Measurements from ENCODE around the gene MICAL2.

The MICAL2 gene

DNA sequence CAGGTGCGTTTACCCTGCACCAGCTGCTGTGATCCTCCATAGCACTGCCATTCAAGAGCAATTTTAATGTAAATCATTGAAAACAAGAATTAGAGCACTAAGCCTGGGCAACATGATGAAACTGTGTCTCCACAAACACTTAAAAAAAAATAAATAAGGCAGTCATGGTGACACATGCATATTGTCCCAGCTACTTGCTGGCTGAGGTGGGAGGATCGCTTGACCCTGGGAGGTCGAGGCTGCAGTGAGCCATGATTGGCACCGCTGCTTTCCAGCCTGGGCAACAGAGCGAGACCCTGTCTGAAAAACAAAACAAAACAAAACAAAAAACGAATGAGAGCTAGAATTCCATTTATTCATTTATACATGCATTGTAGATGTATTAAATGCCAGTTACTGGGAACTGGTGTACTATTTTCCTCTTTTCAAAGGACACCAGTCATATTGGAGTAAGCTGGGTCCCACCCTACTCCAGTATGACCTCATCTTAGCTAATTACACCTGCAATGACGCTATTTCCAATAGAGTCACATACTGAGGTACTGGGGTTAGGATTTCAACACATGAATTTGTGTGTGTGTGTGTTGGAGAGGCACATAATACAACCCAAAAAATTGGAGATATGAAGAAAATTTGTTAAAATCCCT, 101.9 kb downstream of the MICAL2 start:
- DNase-seq, result no peak

DNA sequence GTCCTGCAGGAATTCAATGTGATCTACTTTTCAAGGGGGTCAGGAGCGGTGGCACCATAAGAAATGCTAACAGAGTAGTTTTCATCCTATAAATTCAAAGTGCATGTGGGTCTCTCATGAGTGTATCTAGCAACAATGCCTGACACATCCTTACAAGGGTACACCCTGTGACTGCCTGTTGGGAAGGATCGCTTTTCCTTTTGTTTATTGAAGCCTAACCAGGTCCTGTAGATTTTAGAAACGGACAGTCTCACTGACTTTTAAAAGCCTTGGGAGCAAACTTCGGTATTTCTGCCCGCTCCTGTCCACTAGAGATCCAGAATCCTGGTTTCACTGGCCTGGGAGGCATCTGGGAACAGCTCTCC, 102.4 kb downstream of the MICAL2 start:
- no peak for DNase-seq

DNA sequence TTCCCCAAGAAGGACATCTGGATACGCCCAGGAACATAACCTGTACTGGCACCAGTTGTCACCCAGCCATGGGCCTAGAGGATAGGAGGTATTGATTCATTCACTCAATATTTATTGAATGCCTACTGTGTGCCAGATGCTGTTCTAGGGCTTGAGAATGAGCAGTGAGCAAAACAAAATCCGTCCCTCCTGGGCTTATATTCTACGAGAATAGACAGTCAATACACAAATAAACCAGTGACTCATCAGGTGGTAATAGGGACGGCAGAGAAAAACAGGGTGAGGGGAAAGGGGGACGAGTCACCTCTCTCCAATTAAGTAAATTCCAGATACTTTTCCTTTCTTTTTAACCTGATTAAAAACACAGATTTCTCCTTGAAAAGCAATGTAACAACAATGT, 103.5 kb downstream of the MICAL2 start:
- no peak for DNase-seq

DNA sequence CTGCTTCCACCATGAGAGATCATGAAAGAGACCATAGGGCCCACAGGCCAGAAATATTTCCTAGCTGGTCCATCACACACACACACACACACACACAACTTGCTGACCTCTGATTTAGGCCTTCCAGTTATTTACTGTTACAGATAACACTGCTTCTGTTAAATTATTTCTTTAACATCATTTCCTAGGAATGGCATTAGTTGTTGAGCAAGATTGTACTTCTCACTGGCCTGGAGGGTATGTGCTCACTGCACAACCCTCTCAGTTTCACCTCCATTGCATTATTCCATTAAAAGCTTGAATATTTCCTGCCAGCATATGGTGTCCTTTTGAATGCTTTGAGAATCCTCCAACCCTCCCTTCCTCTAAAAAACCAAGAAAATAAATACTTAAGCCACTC, 104.4 kb downstream of the MICAL2 start:
- peak; percentile 32 to 39 (median 38) for DNase-seq

DNA sequence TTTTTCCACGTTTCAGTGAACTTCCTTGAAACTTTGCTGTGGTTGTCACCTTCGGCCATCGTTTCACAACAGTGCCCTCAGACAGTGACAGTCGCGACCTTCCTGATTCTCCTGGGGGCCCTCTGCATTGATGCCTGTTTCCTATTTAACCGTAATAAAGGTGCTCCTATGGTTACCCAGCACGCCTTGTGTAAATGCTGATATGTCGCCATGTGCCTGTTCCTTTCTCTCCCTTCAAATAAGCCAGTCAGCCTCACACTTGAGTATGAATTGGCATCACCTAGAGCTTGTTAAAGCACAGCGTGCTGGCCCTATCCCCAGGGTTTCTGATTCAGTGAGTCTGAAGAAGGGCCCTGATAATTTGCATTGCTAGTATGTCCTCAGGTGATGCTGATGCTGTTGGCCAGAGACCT, 104.8 kb downstream of the MICAL2 start:
- DNase-seq, result peak; percentile 57 to 61 (median 61)

DNA sequence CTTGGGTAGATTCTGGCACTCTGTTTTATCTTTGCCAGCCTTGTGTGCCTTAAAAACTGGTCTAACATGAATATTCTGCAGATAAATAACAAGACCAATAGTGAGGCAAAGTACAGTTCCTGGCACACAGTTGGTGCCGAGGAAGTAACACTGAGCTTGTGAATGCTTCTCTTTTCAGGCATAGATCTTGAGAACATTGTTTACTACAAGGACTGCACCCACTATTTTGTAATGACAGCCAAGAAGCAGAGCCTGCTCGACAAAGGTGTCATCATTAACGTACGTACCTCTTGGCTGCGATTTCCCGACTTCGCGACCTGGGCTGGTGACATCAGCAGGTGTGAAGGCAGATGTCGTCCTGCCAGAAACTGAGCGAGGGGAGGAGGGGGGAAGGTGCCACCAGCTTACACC, 105.7 kb downstream of the MICAL2 start:
- no peak for DNase-seq

DNA sequence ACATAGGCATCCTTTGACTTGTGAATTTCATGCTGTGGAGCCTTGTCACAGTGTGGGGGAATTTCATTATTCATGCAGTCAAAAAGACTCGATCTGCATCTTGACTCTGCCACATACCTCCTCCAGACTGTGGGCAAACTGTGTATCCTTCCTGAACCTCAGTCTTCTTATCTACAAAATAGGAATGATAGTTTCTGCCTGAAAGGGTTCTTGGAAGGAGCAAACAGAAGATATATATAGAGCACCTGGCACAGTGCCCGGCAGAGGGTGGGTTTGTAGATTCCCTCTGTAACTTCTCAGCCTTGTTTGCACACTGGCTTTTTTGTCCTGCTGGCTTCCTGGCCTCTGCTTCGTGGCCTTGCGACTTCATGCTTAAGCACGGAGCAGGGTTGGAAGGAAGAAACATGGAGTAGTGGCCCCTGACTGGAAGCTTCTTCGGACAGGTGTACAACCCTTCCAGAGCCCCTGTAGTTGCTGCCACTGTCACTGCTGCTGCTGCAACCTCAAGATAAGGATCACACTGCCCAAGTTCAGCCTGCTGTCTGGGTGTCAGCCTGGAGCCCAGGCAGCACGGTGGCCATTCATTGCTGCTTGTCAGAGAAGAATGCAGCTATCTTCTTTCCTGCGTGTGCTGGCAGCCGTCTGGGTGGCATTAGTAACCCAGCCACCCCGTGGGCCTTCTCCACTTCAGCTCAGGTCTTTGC, 106.4 kb downstream of the MICAL2 start:
- DNase-seq, result no peak

DNA sequence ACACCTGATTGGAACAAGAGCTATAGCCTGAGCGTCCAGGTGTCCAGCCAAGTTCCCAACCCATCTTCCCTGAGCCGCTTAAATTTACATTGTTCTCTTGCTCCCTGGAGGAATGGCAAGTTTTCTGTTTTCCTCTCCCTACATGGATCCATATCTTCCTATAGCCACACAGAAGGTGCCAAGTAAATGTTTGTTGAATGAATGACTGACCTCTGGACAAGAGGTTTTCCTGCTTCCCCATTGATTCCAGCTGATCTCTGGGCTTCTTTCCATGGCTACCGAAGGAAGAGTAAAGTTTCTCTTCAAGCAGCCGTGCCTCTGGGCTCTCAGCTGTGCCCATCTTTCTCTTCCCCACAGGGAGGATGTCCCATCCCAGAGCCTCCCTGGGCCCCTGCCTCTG, 107.5 kb downstream of the MICAL2 start:
- DNase-seq, result no peak

DNA sequence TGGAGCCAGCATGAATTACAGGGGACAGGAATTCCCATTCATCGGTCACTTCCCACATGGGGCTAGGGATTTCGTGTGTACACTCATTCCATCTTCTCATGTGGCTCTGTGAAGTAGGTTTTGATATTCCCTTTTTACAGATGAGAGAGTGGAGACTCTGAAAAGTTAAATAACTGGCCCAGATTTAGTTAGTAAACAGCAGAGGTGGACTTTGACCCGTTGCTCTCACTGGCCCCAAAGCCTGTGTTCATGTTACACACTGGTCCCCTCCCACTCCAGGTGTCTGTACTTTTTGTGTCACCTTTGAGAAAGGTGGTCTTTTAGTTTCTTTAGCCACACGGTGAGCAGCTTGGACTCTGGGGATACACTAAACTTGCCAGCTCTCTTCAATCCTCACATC, 108.5 kb downstream of the MICAL2 start:
- DNase-seq, result no peak

DNA sequence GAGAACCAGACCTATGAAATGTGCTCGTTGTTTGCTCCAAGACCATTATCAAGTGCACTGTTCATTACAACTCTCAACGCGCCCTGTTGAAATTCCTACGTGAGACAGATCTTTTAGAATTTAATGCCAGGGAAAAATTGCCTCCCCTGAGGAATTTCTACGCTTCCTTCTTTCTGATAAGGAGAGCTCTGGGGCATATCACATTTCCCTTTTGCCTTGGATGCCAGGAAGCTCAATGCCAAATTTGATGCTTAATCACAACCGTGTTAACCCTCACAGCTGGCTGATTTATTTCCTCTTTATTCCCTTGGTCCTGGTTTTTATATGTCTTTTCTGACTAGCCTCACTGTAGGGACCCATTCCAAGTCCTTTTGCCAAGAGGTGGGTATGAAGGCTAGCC, 109.4 kb downstream of the MICAL2 start:
- no peak for DNase-seq

DNA sequence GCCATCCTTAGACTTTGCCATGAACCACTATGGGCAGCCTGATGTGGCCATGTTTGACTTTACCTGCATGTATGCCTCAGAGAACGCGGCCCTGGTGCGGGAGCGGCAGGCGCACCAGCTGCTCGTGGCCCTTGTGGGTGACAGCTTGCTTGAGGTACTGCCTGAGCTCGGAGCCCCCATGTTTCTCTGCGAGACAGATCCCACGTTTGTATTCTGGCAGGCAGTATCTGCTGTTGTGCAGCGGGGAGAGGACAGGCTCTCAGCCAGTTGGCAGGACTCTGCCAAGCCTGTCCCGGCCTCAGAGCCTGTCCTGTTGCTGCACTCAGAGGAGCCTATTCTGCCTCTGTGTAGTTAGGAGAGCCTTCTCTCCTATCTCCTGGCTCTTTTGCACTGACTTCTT, 109.9 kb downstream of the MICAL2 start:
- DNase-seq, result no peak

DNA sequence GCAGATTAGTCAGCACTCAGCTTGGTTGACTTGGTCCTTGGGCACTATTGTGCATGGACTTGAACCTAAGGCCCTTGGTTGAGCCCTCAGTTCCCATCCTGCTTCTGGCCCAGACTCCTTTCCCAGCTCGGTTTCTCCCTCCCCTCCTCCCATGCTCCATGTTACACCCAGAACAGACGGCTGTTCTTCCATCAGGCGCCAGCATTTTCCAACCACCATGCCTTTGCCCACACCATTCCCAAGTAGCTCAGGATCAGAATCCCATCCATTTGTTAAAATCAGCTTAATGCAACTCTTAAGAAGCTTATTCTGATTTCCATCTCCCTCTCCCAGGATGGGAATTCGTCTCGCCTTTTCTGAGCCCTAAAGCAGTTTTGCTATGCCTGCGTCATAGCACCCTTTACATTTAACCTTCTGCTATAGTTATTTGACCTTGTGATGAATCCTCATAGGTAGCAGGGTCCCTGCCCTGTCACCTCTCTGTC, 110.7 kb downstream of the MICAL2 start:
- no peak for DNase-seq

DNA sequence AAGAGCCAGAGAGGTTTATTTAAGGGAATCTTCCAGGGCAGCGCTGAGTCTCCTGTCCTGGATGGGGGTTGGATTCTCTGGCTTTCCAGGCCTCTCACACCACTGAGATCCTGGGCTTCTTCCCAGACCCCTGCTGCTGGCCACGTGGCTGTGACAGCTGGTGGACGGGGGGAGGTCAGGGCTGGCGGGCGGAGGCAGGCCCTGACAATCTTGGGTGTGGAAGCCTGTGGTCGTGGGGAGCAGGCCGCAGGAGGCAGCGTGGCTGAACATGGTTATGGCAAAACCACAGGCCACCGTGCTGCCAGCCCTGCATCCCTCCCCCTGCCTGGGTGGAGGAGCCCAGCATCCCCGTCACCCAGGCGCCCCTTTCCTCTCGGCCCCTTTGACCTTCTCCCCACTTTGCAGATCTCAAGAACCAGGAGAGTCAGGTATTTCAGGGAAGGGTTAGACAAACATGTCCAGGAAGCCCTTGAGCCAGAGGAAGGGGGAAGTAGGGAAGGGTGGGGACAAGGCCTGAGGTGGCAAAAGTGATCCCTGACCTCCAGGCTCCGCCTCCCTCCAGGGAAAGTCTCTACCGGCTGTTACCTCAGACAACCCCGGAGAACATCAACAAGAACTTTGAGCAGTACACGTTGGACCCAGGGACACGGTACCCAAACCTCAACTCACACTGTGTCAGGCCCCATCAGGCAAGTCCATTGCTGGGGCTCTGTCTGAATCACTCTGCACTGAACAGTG, 111.8 kb downstream of the MICAL2 start:
- no peak for DNase-seq

DNA sequence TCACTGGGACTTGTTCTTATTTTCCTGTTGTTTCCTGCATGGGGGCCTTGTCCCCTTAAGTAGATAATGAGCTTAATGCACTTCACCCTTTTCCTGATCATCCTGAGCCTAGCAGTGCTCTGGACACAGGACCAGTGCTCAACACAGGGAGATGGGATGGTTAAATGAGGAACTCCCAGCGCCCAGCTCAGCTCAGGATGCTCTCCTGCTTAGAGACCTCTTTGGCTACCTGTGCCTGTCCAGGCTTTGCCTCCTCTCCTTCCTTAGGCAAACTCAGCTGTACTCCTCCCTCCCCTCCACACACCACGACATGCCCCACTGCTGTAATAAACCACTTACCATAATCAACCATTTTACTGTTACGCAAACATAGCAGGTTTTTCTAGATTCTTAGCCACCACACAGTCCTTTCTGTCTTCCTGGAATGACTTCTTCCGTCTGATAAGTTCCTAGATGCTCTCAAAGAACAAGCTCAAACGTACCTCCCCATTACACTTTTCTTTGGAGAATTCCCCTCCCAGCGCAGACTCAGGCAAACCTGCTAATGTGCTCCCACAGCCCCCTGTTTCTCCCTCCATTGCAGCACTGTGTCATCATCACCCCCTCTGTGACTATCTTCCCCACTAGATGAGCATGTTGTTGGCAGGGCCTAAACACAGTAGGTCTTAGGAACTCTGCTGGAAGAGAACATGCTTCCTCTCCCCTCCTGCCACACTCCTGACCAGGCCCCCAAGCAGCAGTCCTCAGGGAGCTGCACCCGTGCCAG, 113.6 kb downstream of the MICAL2 start:
- no peak for DNase-seq

DNA sequence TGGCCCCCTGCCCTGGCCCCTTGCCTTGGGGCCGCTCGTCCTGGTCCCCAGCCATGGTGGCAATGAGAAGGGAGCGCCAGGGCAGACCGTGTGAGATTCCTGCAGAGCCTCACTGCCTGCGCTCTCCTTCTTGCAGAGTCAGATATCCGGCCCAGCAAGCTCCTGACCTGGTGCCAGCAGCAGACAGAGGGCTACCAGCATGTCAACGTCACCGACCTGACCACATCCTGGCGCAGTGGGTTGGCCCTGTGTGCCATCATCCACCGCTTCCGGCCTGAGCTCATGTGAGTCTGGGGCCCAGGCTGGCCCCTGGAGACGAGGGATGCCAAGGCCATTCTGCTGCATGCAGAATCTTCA, 114.1 kb downstream of the MICAL2 start:
- peak; percentile 70 to 83 (median 81) for DNase-seq

DNA sequence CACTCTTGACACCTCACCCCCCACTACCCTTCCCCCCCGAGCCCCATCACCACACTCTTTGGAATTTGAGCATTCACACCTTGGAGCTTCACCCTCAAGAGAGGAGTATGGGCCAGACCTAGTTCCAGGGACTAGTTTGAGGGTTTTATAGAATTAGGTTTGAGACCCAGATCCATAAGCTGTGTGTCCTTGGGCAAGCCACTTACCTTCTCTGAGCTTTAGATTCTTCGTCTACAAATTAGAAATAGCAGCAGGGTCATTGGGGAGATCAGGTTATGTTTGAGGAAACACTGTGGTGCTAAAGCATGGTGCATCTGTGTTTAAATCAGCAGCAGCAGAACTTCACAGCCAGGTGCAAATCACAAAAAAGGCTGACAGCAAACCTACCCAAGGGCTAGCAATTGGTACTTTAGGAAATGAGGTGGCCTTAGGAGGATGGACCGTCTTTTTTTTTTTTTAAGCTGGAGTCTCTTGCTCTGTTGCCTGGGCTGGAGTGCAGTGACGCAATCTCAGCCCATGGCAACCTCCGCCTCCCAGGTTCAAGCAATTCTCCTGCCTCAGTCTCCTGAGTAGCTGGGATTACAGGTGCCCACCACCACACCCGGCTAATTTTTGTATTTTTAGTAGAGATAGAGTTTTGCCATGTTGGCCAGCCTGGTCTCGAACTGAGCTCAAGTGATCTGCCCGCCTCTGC, 114.8 kb downstream of the MICAL2 start:
- DNase-seq, result no peak

DNA sequence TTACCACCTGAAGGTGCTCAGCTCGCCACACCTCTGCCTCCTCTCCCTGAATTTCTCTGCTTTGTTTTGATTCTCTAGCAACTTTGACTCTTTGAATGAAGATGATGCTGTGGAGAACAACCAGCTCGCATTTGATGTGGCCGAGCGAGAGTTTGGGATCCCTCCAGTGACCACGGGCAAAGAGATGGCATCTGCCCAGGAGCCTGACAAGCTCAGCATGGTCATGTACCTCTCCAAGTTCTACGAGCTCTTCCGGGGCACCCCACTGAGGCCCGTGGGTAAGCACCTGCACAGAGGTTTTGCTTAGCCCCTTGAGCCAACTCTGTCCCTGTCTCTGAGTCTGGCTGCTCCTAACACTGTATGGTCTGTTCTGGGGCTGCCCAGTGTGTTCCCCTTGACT, 115.7 kb downstream of the MICAL2 start:
- DNase-seq, result no peak

DNA sequence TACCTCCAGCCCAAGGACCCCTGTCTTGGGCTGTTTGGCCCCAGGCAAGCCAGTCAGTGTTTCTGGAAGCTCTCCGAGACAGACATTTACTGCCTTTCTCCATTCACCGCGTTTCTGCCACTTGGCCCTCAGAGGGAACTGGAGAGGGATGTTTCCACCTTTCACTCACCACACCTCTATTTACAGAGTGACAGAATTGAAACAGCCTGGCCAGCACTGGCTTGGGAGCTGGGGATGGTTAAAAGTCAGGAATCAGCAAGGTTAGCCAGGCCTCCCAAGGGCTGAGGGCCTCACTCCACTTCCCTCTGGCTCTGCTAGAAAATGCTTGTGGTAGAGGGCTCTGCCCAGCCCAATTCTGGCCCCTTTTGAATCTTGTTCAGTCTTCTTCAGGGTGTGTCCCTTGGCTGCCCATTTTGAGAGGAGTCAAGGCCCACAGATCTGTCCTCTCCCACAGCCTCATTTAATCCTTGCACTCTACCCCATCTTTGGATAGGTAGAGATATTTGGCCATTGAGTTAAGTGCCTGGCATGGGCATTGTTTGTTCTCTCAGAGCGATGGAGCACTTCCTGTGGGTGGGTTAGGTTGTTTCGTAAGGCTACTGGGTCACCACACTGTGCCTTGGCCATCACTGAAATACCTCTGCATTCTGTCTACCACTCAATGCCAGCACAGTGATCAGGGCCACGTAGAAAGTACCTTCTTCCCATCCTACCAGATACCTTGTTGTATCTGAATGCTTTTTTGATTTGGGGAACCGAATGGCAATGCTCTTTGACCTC, 119.2 kb downstream of the MICAL2 start:
- DNase-seq, result no peak

DNA sequence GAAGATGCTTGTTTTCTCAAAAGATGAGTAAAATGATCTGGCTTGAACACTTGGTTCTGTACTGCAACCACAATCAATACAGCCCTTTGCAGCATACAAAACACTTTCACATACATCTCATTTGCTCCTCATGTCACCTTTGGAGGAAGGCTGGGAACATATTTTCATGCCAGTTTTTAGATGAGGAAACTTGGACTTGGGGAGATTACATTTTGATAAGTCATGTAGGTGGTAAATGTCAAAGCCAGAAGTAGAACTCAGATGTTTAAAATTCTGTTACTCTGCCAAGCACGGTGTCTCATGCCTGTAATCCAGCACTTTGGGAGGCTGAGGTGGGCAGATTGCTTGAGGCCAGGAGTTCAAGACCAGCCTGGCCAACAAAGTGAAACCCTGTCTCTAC, 121.8 kb downstream of the MICAL2 start:
- no peak for DNase-seq

DNA sequence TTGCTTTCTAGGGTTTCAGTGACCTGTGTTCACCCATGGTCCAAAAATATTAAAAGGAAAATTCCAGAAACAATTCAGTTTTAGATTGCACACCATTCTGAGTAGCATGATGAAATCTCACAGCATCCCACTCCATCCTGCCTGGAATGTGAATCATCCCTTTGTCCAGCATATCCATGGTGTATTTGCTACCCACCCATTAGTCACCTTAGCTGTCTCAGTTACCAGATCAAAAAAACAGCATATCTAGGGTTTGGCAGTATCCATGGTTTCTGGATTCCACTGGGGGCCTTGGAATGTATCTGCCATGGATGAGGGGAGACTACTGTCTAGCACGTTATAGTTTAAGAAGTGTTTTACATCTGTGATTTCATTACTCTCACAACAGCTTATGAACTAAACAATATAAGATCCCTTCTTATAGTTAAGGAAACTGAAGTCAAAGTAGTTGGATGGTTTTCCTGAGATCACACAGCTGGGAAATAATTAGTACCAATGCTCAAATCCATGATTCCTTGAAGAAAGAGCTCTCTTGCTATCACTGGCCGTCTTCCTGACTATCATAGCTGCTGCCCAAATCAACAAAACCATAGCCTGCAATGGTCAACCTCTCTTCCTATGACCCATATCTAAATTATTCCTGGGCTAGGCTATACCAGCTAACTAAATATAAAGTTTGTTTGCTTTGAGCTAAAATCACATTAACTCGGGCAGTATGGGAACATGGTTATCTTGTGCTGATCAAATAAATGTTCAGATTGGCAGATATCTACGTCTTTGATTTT, 122.6 kb downstream of the MICAL2 start:
- DNase-seq, result peak; percentile 47 to 76 (median 54)

DNA sequence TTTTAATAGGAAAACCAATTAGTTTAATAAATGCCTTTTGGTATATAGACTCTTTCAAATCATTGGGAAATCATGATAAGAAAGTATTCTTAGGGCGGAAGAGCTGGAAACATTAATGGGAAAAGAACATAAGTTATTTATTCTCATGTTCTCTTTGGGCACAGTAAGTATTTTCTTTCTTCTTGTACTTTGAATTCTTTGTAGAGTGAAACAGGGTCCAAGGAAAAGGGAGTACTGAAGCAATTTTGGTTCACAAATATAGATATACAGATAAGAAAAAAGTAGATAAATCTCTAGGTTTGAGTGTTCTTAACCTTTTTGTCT, 123.2 kb downstream of the MICAL2 start:
- no peak for DNase-seq

Data from suppressor macrophage treated with lipopolysaccharide for 1 hour (primary cell).